DMS 273 (cell line): ENCODE measurements around the gene TMCO4.
A peak's percentile ranks its signal among the peaks of the same experiment; 100 is the strongest.

Experiments used
- DNase-seq: peaks from one replicate; lab custom pipeline; 2025; ENCODE audit not compliant: unreplicated experiment; lab: John Stamatoyannopoulos, UW

Gene TMCO4

GRCh38 chr1:19662313-19662712 is 137.4 kb downstream of the TMCO4 start:
- DNase-seq = no peak

GRCh38 chr1:19661721-19662228 is 137.9 kb downstream of the TMCO4 start:
- DNase-seq = peak; percentile 69

DNA sequence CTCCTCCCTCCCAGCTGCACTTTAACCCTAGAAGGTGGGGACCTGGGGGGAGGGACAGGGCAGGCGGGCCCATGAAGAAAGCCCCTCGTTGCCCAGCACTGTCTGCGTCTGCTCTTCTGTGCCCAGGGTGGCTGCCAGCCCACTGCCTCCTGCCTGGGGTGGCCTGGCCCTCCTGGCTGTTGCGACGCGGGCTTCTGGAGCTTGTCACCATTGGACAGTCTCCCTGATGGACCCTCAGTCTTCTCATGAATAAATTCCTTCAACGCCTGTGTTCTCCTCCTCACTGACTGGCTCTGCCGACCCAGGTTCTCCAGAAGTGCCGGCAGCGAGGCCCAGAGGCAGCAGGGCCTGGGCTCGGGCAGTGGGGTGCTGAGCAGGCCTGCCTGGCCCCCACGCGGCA is 141.5 kb downstream of the TMCO4 start:
- no peak for DNase-seq

DNA sequence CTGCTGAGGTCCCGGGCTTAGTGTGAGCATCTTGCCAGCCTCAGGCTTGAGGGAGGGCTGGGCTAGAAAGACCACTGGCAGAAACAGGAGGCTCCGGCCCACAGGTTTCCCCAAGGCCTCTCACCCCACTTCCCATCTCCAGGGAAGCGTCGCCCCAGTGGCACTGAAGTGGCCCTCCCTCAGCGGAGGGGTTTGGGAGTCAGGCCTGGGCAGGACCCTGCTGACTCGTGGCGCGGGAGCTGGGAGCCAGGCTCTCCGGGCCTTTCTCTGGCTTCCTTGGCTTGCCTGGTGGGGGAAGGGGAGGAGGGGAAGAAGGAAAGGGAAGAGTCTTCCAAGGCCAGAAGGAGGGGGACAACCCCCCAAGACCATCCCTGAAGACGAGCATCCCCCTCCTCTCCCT is 142.2 kb downstream of the TMCO4 start:
- DNase-seq = no peak

GRCh38 chr1:19656780-19657466 is 142.8 kb downstream of the TMCO4 start:
- peak; percentile 49 for DNase-seq

DNA sequence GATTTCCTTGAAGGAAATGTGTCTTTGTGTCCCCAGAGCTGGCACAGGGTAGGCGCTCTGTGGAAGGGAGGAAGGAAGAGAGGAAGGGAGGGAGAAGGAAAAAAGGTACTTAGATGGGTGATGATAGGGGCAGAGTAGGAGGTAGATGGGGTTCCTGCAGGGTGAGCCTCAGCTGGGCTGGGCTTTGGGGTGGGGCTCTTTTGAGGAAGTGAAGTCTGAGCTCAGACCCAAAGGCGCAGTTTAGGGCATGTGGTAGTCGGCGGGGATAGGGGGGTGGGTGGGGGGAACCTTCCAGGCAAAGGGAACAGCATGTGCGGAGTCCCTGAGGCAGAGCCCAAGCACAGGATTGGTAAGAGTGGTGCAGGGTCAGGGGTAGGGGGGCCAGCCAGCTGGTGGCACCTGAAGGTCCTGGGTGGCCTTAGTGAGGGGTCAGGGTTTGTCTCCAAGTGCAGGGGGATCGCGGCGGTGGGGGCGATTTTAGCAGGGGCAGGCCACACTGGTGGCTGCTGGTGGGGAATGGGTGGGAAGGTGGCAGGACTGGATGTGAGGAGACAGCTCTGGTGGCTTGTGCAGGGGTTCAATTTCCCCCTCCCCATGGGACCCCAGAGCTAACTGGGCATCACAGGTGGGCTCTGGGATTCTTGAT is 143.5 kb downstream of the TMCO4 start:
- DNase-seq = no peak

DNA sequence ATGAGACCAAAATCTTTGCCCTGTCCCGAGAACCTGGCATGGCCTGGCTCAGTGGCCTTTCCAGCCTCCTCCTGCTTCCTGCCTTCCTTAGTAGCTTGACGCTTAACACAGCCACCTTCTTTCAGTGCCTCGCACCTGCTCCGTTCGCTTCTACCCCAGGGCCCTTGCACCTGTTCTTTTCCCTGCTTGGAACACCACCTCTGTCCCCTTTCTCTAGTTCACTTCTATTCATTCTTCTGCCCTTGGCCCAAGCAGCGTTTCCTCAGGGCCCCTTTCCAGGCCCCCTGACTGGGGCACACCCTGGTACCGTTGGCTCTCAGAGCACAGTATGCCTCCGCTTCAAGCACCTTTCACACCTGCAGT is 144.0 kb downstream of the TMCO4 start:
- DNase-seq = no peak

DNA sequence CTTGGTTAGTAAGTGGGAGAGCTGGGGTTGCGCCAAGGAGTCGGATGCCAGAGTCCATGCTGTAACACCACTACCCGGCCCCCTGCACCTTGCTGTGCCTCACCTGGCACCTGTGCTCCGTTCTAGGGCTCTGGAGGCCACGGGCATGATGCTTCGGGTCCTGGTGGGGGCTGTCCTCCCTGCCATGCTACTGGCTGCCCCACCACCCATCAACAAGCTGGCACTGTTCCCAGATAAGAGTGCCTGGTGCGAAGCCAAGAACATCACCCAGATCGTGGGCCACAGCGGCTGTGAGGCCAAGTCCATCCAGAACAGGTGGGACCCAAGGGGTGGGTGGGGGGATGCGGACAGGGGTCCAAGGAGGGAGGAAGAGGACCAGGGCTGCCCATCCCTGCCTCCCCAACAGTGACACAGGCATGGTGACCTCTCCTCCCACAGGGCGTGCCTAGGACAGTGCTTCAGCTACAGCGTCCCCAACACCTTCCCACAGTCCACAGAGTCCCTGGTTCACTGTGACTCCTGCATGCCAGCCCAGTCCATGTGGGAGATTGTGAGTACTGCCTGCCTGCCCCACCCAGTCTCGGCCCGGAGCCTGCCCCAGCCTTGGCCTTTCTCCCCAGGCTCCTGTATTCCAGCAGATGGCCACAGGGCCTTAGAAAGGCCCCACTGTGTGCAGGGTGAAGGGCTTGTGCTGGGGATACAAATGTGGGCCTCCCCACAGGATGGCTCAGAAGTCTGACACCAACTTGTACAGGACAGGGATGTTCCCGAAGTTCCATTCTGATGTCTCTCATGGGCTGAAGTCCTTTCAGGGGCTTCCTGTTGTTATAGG is 144.6 kb downstream of the TMCO4 start:
- DNase-seq = no peak

- DNase-seq = no peak
These were observed 145.3 kb downstream of the TMCO4 start for GRCh38 chr1:19654386-19654785.

DNA sequence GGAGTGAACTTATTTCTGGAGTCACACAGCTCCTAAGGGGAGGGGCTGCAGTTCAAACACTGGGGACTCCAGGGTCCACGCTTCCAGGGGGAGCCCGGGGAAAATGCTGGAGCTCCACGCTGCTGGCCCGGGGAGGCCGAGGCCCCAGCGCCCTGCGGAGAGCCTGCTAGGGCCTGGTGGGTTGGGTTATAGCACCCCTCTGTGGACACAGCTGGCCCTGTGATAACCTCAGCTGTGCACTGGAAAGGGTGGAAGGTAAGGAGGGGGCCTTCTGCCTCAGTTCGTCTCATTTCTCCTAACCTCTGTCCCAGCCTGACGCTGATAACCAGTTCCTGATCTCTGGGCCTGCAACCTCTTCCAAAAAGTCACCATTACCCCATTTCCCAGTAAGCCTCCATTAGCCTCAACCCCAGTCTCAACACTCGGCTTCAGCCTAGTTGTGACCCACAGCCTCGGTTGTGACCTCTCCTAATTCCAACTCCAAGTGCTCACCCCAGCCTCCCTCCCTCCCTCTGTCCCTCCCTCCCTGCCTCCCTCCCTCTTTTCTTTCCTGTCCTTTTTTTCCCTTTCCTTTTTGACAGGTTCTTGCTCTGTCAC is 148.5 kb downstream of the TMCO4 start:
- DNase-seq = peak; percentile 84

DNA sequence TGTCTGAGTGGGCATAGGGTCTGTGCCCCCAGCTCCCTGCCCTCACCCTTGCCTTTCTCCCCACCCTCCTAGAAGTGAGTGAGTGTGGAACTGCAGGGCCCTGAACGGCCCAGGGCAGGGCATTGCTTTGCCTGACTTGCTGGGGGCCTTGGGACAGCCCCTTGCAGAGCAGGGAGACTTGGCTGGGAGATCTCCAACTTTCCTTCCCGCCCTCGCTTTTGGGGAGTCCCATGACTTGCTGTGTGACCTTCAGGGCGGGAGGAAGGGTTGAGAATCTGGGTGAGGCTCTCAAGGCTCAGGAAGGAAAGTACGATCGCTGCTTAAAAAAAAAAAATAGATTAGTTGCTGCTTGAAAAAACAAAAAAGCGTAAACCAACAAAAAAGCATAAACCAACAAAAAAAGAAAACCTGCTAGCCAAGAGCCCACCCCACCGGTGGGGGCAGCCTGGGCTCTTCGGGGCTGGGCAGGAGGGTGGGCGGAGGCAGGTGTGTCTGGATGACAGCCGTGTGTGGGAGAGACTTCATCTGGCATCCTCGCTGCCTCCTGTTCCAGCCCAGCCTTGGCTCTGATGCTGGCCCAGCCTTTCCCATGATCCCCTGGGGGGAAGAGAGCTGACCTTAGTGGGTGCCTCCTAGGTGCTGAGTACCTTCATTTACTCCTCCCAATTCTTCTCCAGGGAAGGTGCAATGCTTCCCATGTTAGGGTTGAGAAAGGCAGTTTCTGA is 149.1 kb downstream of the TMCO4 start:
- peak; percentile 58 for DNase-seq

DNA sequence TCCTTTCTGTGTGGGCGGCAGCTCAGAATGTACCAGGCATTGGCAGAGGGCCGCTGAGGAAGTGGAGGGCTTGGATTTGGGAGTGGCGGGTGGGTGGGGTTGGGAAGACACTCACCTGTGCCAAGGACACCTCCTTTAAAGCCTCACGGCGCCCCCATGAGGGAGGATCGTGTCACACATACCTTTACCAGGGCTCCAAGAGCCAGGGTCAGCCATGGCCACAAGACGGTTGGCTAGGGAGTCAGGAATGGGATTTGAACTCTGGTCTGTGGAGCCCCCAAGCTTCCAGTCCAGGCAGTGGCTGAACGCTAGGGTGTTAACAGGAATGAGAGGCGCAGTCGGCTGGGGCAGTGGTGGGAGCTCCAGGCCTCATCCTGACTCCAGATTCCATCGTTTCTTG is 151.0 kb downstream of the TMCO4 start:
- DNase-seq = peak; percentile 40

DNA sequence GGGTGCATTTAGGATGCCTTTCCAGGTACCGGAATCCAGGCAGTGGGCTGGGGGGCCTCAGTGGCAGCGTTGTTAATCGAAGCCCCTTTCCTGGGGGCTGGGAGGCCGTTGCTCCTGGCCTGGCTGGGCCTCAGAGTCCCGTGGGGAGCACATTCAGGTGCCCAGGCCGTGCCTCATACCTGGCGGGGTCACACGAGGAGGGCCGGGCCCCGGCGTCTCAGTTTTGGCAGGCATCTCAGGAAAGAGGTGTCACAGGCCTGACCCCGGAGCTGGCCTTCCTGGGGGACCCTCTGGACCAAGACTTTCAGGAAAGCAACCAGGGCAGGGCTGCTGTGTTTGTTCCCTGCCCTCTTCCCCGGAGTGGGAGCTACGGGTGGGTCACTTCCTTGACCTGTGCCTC is 151.5 kb downstream of the TMCO4 start:
- no peak for DNase-seq

- DNase-seq = no peak
These were observed 152.1 kb downstream of the TMCO4 start for GRCh38 chr1:19647643-19648042.

DNA sequence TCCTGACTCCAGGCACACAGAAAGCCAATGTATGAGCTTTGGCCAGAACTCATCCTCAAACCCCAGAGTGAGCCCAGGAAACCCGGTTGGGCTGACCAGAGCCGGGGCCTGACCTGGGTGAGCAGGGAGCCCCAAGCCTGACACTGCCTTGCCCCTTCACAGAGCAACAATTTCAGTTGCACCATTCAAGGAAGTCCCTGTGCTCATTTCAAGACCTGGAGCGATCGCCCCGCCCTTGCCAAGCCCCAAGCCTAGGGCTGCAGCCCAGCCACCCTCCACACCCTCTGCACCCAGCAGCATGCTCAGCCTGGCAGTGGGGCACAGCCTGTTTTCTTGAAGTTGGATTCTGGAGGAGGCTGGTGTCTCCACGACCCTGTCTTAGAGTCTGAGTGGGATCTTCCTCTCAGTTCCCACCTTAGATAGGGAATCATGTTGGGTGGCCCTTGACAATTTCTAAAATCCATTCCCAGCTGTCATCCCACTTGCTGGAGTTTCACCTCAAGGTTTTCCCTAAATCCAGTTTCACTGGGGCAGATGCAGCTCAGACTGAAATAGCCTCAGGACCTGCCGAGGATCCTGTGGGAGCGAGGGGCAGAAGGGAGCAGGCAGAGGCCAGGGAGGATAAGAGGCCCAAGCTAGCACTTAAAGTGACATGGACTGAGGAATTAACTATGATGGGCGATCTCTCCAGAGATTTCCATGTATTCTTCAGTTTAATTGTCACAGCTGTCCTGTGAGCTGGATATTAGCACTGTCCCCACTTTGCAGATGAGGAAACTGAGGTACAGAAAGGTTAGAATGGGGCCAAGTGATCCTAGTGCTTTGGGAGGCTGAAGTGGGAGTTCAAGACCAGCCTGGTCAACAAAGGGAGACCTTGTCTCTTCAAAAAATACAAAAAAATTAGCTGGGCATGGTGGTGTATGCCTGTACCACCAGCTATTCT is 153.1 kb downstream of the TMCO4 start:
- DNase-seq = no peak

DNA sequence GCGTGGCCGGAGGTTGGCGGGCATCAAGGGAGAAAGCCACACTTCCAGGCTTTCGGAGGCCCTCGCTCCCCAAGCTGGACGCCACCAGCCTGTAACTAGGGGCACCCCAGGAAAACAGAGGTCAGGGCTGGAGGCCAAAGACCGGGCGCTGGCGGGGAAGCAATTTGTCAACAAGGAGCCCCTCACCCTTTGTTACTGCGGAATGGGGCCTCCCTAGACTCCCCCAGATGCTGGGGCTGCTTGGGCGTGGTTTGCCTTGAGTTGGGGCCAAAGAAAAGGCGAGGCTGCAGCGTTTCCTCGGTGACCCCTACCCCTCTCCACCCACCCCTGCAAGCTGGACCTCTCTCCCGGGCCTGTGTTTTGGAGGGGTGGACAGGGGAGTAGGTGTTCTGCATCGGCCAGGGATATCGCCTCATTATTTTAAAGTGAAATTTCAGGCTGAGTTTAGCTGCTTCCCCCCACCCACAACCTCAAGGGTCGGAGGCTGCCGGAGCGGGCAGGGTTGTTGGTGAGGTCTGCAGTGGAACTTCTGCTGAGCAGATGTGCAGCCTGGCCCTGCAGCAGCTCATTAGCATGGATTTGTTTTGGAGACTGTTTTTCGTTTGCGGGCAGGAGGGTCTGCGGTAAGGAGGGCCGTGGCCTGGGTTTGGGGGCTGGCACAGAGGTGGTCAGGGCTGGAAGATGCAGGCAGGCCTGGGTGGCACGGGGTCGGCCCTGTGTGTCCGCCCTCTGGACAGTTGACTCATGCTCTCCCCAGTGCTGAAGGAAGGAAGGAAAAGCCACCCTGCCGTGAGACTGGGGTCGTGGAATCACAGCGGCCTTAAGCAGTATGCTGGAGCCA is 154.1 kb downstream of the TMCO4 start:
- peak; percentile 69 for DNase-seq

GRCh38 chr1:19644681-19645410 is 154.9 kb downstream of the TMCO4 start:
- DNase-seq = peak; percentile 68

DNA sequence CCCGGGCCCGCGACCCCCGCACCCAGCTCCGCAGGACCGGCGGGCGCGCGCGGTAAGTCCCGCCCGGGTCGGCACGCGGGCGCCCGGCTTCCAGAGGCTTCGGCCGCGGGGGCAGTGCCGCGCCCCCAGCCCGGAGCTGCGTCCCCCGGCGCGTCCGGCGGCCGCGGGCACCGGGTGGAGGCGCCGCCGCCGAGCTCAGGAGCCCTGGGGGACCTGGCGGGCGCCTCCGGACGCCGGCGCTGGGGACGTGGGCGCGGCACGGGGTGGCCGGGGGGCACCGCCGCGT is 155.4 kb downstream of the TMCO4 start:
- DNase-seq = no peak
